DND-41 (cell line): ENCODE measurements around the gene DCAF11.
"Not testable (repeated sequence)": the region's sequence is repeated elsewhere in the genome, so short reads cannot be mapped to it uniquely, and the experiment has no call there.

Source experiments
- ATAC-seq: fragments of 200-7000 bp; cut with Tn5 transposase; 3 replicates; pipeline ENCODE4 v1.9.1; 2021; ENCODE audit warnings: low read depth; ENCODE audit not compliant: insufficient read depth
- DNase-seq: peaks from one replicate; pipeline ENCODE4 v3.0.0-alpha.2; 2020
- H2AFZ ChIP-seq: 2 replicates; pipeline ENCODE4 v1.6.0; 2012; ENCODE audit warnings: low read depth, low read length
- H3K27ac ChIP-seq: 2 replicates; pipeline ENCODE4 v1.5.1; 2012; ENCODE audit warnings: low read length, inconsistent platforms
- H3K27me3 ChIP-seq: fragments of 200-600 bp; sonication (generic); 2 replicates; pipeline ENCODE4 v1.6.0; 2012; ENCODE audit warnings: low read length, mild to moderate bottlenecking, inconsistent platforms; ENCODE audit not compliant: insufficient read depth, poor library complexity
- H3K36me3 ChIP-seq: 2 replicates; pipeline ENCODE4 v1.5.1; 2012; ENCODE audit warnings: low read length, inconsistent platforms; ENCODE audit not compliant: insufficient read depth
- H3K4me1 ChIP-seq: 2 replicates; pipeline ENCODE4 v1.5.1; 2012; ENCODE audit warnings: mild to moderate bottlenecking, low read length; ENCODE audit not compliant: insufficient read depth
- H3K4me2 ChIP-seq: 2 replicates; pipeline ENCODE4 v1.6.0; 2012; ENCODE audit warnings: mild to moderate bottlenecking, moderate library complexity, low read length, inconsistent platforms; ENCODE audit not compliant: insufficient read depth
- H3K4me3 ChIP-seq, 2 experiments: fragments of 200-600 bp in 1 of 2; shearing (Covaris generic) in 1 of 2; 2 replicates each; pipeline ENCODE4 v1.5.1; 2012 to 2016; ENCODE audit warnings: inconsistent platforms in 2 of 2, low read length in 2 of 2, mild to moderate bottlenecking in 2 of 2, low read depth in 1 of 2, moderate library complexity in 1 of 2
- H3K79me2 ChIP-seq: 2 replicates; pipeline ENCODE4 v1.6.0; 2012; ENCODE audit warnings: low read length, inconsistent platforms; ENCODE audit not compliant: insufficient read depth
- H3K9ac ChIP-seq: 2 replicates; pipeline ENCODE4 v1.6.0; 2012; ENCODE audit warnings: low read depth, mild to moderate bottlenecking, inconsistent platforms, low read length, moderate library complexity
- H3K9me3 ChIP-seq: 2 replicates; pipeline ENCODE4 v1.5.1; 2012; ENCODE audit warnings: low read length, moderate library complexity, mild to moderate bottlenecking, inconsistent platforms; ENCODE audit not compliant: insufficient read depth, severe bottlenecking
- H4K20me1 ChIP-seq: 2 replicates; pipeline ENCODE4 v1.6.0; 2012; ENCODE audit warnings: low read length; ENCODE audit not compliant: insufficient read depth
- CTCF ChIP-seq: IDR thresholded peaks from 2 replicates; pipeline ENCODE4 v1.5.1; 2012; ENCODE audit warnings: borderline replicate concordance, low read length, moderate library complexity, mild to moderate bottlenecking; ENCODE audit not compliant: poor library complexity, severe bottlenecking; ENCODE audit errors: extremely low read depth
- EZH2 ChIP-seq: IDR thresholded peaks from 3 replicates; pipeline ENCODE4 v1.6.1; 2012; ENCODE audit warnings: borderline replicate concordance, low read depth, mild to moderate bottlenecking, moderate library complexity, low read length, inconsistent platforms; ENCODE audit not compliant: severe bottlenecking

DCAF11 gene

DNA sequence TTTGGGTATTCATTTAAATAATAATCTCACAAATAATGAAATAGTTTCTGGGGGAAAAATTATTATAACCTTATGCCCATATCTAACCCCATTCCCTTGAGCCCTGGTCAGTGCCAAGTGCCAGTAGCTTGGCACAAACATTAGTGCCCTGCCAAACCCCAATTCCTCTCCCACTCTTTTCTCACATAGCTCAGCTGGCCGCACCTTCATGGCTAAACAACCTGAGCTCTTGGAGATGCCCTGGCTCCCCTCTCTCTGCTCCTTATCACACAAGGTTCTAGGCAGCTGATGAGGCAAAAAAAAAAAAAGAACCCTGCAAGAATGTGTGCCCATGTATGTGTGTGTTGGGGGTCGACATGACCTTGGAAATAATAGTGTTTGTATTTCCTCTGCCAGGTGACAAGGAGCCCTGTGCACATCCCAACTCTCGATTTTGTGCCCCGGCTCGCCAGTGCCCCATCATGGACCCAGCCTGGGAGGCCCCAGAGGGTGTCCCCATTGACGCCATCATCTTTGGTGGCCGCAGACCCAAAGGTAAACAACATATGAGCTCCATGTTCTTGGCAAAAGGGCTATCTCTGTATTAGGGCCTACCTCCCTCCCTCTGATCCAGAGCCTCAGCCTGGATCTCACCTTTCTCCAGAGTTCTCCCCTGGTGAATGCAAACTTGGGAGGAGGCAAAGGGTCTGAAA, 12.1 kb upstream of the DCAF11 start:
- no peak overlapping the region for H3K27ac ChIP-seq
- H3K9ac ChIP-seq = no peak overlapping the region
- no peaks in the 10 kb centered on the region for H3K9me3 ChIP-seq
- no peak for ATAC-seq
- H3K4me1 ChIP-seq = no peaks in the 10 kb centered on the region
- no peak for DNase-seq
- no peaks in the 10 kb centered on the region for H3K79me2 ChIP-seq
- no peaks in the 10 kb centered on the region for H4K20me1 ChIP-seq
- H2AFZ ChIP-seq = no peak overlapping the region
- H3K36me3 ChIP-seq = peaks cover 47% of the 10 kb centered on the region
- TF ChIP-seq EZH2 (no peak), CTCF (no peak)
- H3K4me3 ChIP-seq = no peak overlapping the region
- no peak overlapping the region for H3K4me2 ChIP-seq
- H3K27me3 ChIP-seq = no peaks in the 10 kb centered on the region

DNA sequence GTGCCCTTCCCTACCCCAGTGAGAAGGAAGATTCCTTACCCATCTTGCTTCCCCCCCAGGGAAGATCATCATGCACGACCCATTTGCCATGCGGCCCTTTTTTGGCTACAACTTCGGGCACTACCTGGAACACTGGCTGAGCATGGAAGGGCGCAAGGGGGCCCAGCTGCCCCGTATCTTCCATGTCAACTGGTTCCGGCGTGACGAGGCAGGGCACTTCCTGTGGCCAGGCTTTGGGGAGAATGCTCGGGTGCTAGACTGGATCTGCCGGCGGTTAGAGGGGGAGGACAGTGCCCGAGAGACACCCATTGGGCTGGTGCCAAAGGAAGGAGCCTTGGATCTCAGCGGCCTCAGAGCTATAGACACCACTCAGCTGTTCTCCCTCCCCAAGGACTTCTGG, 11.1 kb upstream of the DCAF11 start:
- TF ChIP-seq CTCF (no peak), EZH2 (no peak)
- Histone ChIP-seq H3K9me3 (no peaks in the 10 kb centered on the region), H3K36me3 (peaks cover 41% of the 10 kb centered on the region), H3K4me1 (peaks cover 4% of the 10 kb centered on the region), H3K79me2 (no peaks in the 10 kb centered on the region), H3K27ac (no peak overlapping the region), H4K20me1 (no peaks in the 10 kb centered on the region), H3K4me2 (no peak overlapping the region), H3K27me3 (no peaks in the 10 kb centered on the region), H3K4me3 (no peak overlapping the region), H3K9ac (no peak overlapping the region), H2AFZ (no peak overlapping the region)
- no peak for ATAC-seq
- no peak for DNase-seq

GRCh38 chr14:24105609-24106239, 8.9 kb upstream of the DCAF11 start:
- not testable (repeated sequence) for H3K9me3 ChIP-seq, H3K79me2 ChIP-seq, H3K27me3 ChIP-seq, H3K9ac ChIP-seq, ATAC-seq, H4K20me1 ChIP-seq, H3K4me2 ChIP-seq, DNase-seq, H2AFZ ChIP-seq, H3K27ac ChIP-seq, H3K4me3 ChIP-seq
- H3K36me3 ChIP-seq = peaks cover 21% of the 10 kb centered on the region
- peaks cover 13% of the 10 kb centered on the region for H3K4me1 ChIP-seq

DNA sequence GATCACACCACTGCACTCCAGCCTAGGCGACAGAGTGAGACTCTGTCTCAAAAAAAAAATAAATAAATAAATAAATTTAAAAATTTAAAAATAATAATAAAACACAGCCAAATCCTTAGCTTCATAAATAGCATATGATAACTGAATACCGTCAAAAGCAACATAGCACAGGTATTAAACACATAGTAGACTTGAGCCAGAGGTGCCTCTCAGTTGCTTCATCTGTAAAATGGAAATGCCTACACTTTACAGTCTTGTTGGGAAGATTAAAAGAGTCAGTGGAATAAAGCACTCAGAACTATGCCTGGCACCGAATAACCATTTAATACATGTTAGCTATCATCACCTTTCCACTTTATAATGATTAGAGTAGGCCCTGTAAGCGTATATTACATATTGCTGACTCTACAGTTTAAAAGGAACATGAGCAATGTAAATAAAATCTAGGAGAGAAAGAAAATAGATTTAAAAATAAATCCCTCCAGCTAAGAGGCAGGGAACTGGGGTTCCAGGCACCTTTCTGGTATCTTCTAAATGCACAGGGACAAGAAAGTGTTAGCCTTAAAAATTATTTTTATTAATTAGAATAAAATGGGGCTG, 7.8 kb upstream of the DCAF11 start:
- peaks cover 13% of the 10 kb centered on the region for H3K4me1 ChIP-seq
- TF ChIP-seq CTCF (no peak), EZH2 (no peak)
- H3K4me3 ChIP-seq = no peak overlapping the region
- H3K9me3 ChIP-seq = no peaks in the 10 kb centered on the region
- no peak overlapping the region for H3K4me2 ChIP-seq
- H2AFZ ChIP-seq = no peak overlapping the region
- no peaks in the 10 kb centered on the region for H3K79me2 ChIP-seq
- no peak overlapping the region for H3K9ac ChIP-seq
- ATAC-seq = no peak
- no peaks in the 10 kb centered on the region for H3K27me3 ChIP-seq
- peaks cover 17% of the 10 kb centered on the region for H3K36me3 ChIP-seq
- H3K27ac ChIP-seq = no peak overlapping the region
- H4K20me1 ChIP-seq = no peaks in the 10 kb centered on the region
- DNase-seq = no peak
